SW480 (cell line): Measurements from ENCODE around the gene IFITM2.

Experiments used
- DNase-seq: peaks from one replicate; pipeline ENCODE4 v3.0.0-alpha.2; 2016; ENCODE audit warnings: low spot score

IFITM2 gene

GRCh38 chr11:293271-293851 is 14.3 kb upstream of the IFITM2 start:
- no peak for DNase-seq

GRCh38 chr11:293852-294661 is 13.6 kb upstream of the IFITM2 start:
- DNase-seq, result no peak

- DNase-seq, result no peak
These were observed 12.8 kb upstream of the IFITM2 start for GRCh38 chr11:294780-295179.

GRCh38 chr11:295351-296170 is 12.1 kb upstream of the IFITM2 start:
- DNase-seq, result no peak

- no peak for DNase-seq
These were observed 11.2 kb upstream of the IFITM2 start for GRCh38 chr11:296171-297050.

- no peak for DNase-seq
These were observed 10.5 kb upstream of the IFITM2 start for GRCh38 chr11:297051-297585.

GRCh38 chr11:297586-298405 is 9.8 kb upstream of the IFITM2 start:
- DNase-seq, result peak; percentile 92

- peak; percentile 40 for DNase-seq
These were observed 9.1 kb upstream of the IFITM2 start for GRCh38 chr11:298406-299065.

- DNase-seq, result no peak
These were observed 8.3 kb upstream of the IFITM2 start, which contains the start of gene IFITM5 for GRCh38 chr11:299081-299891. TSS of gene IFITM5 (minus strand) at chr11:299526. CDS start at chr11:299490, 36 bp downstream.

GRCh38 chr11:299951-300735 is 7.5 kb upstream of the IFITM2 start:
- no peak for DNase-seq

GRCh38 chr11:303363-303762 is 4.3 kb upstream of the IFITM2 start:
- DNase-seq, result no peak

- no peak for DNase-seq
These were observed 3.5 kb upstream of the IFITM2 start for GRCh38 chr11:304061-304506.

- peak; percentile 34 for DNase-seq
These were observed 2.4 kb upstream of the IFITM2 start for GRCh38 chr11:304915-305843.

- DNase-seq, result no peak
These were observed 1.8 kb upstream of the IFITM2 start for GRCh38 chr11:305844-306211.

- no peak for DNase-seq
These were observed 808 bp upstream of the IFITM2 start for GRCh38 chr11:306645-307371.
